Mammary epithelial cell (primary cell): ENCODE measurements around the gene ADGRD1.

Experiments used
- CTCF ChIP-seq, 2 donors: IDR thresholded peaks in 1 of 2; conservative IDR thresholded peaks in 1 of 2; 2 replicates each; pipeline ENCODE4 v1.5.1; 2011 to 2012; ENCODE audit warnings: inconsistent platforms in 2 of 2, low read length in 2 of 2, mild to moderate bottlenecking in 2 of 2, control low read depth in 1 of 2, low read depth in 1 of 2; ENCODE audit not compliant: insufficient read depth in 1 of 2; ENCODE audit errors: extremely low read depth in 1 of 2
- EZH2 ChIP-seq: IDR thresholded peaks from 2 replicates; pipeline ENCODE4 v1.6.1; 2012; ENCODE audit warnings: low read length, inconsistent platforms, borderline replicate concordance

- TF ChIP-seq CTCF (conservative IDR thresholded peaks at IDR 0.05 in 1 of 2, IDR thresholded peaks at IDR 0.05 in 1 of 2; ENCODE audit: extremely low read depth in 1 of 2, insufficient read depth in 1 of 2, low read depth in 1 of 2, low read length in 2 of 2), result no peak
- TF ChIP-seq EZH2, result no peak
Observed at GRCh38 chr12:131024721-131025120, 71.0 kb downstream of the ADGRD1 start.
